ENCODE results near the gene OPN1MW2.
"Not testable (repeated sequence)": the region's sequence is repeated elsewhere in the genome, so short reads cannot be mapped to it uniquely, and the experiment has no call there.

OPN1MW2 gene

DNA sequence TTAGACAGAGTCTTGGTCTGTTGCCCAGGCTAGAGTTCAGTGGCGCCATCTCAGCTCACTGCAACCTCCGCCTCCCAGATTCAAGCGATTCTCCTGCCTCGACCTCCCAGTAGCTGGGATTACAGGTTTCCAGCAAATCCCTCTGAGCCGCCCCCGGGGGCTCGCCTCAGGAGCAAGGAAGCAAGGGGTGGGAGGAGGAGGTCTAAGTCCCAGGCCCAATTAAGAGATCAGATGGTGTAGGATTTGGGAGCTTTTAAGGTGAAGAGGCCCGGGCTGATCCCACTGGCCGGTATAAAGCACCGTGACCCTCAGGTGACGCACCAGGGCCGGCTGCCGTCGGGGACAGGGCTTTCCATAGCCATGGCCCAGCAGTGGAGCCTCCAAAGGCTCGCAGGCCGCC is at the start of gene OPN1MW2:
TSS of gene OPN1MW2 (plus strand) at position 301 of the 400 bp plus-strand sequence. CDS start at position 361, 60 bp downstream.
- DNase-seq: not testable (repeated sequence)

DNA sequence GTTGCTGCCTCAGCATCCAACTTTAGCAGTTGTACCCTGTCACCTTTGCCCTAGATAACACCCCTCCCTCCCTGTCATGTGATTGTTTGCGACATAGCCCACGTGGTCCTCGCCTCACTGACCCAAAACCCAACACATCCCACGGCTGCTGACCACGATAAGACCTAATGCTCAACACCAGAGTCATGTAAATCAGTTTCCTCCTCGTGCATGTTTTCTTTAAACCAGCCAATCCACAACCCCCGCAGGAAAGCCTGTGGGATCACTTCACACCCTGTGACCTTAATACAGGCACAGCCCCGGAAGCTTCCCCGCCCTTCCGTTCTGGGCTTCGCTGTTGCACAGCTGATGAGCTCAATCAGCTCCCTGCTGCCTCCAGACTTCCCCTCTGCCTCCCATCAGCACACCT is 47.0 kb upstream of the OPN1MW2 start:
- not testable (repeated sequence) for DNase-seq

DNA sequence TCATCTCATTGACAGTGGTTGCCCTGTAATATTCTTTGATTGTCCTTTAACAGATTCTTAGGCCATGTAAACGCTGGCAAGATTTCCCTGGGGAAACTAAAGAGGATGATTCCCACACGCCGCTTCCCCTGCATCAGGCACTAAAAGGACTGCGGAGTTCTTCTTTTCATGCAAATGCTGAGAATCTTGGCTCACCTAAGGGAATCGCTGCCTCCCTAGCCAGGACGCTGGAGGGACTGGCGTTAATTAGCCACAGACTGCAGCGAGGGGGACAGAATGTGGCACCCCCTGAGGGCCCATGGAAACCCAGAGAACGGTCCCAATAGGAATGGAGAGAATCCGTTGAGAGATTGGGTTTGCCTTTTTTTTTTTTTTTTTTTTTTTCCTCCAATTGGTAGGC is 45.2 kb upstream of the OPN1MW2 start:
- DNase-seq: not testable (repeated sequence)

DNA sequence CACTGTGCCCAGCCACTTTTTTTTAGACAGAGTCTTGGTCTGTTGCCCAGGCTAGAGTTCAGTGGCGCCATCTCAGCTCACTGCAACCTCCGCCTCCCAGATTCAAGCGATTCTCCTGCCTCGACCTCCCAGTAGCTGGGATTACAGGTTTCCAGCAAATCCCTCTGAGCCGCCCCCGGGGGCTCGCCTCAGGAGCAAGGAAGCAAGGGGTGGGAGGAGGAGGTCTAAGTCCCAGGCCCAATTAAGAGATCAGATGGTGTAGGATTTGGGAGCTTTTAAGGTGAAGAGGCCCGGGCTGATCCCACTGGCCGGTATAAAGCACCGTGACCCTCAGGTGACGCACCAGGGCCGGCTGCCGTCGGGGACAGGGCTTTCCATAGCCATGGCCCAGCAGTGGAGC is 37.3 kb upstream of the OPN1MW2 start, which contains the start of gene OPN1MW:
TSS of gene OPN1MW (plus strand) at position 301 of the 400 bp plus-strand sequence. CDS start at position 383, 82 bp downstream.
- not testable (repeated sequence) for DNase-seq

DNA sequence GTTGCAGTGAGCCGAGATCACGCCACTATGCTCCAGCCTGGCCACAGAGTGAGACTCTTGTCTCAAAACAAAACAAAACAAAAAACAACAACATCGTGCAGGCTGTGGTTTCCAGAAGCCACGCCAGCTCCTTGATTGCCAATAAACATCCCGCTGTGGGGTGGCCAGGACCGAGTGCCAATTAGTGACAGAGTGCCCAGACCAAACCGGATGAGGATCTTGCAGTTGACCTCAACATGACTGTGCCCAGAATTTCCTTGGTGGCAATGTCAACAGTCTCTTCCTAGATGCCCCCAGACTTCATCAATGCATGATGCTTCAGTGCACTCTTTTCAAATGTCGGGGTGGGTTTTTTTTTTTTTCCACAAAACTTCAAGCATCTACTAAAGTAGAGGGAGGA is 35.8 kb upstream of the OPN1MW2 start:
- DNase-seq: not testable (repeated sequence)

DNA sequence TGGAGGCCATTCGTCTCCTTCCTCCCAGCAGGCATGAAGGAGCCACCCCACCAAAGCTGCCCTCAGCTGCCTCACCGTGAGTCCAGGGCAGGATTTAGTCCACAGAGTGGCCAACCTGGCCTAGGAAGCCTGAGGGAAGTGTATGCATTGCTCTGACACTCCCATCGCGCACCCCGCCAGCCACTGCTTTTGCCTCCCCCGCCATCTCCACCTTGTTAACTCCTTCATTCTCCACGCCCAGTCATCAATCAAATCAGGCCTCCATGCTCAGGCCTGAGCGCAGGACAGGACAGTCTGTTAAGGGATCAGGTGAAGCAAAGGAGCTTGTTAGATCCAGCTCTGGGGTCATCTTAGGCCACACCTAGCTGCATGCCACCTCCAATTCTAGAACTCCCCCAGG is 26.7 kb upstream of the OPN1MW2 start:
- DNase-seq: not testable (repeated sequence)

DNA sequence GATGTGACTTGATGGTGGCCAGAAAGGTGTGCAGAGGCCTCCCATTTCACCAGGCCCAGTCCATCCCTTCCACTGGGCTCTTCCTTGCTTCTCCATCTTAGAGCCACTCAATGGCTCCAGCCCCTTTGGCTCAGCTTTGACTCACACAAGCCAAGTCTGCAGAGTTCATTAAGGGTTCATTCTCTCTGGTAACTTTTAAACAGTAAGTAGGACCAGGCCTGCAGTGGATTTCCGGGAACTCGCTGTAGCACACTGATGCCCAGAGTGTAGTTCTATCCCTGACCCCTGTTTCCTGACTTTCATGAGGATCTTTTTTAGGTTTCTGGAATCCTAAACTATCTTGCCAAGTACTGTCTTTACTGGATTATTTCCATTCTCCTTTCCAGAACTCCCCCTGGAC is 25.2 kb upstream of the OPN1MW2 start:
- not testable (repeated sequence) for DNase-seq

DNA sequence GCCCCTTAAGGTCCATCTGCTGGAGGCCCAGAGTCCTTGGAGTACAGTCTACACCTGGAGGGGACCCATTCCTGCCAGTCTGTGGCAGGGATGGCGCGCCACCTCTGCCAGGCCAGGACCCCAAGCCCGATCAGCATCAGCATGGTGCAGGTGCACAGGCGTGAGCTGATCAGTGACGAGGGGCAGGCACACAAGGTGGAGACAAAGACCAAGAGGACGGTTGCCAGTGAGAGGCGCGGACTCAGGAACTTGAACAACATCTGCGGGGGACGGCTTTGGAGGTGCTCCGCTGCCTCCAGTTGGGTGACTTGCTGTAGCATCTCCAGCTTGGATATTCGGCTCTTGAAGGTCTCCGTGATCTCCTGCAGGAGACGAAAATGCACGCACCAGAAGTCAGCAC is 23.1 kb upstream of the OPN1MW2 start:
- not testable (repeated sequence) for DNase-seq

DNA sequence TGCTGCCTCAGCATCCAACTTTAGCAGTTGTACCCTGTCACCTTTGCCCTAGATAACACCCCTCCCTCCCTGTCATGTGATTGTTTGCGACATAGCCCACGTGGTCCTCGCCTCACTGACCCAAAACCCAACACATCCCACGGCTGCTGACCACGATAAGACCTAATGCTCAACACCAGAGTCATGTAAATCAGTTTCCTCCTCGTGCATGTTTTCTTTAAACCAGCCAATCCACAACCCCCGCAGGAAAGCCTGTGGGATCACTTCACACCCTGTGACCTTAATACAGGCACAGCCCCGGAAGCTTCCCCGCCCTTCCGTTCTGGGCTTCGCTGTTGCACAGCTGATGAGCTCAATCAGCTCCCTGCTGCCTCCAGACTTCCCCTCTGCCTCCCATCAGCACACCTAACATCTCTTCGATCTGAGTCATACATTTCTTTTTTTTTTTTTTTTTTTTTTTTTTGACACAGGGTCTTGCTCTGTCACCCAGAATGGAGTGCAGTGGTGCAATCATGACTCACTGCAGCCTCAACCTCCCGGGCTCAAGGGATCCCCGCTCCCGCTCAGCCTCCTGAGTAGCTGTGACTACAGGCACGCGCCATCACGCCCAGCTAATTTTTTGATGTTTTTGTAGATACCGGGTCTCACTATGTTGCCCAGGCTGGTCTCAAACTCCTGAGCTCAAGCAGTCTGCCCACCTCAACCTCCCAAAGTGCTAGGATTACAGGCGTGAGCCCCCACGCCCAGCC is 9.7 kb upstream of the OPN1MW2 start:
- DNase-seq: not testable (repeated sequence)

DNA sequence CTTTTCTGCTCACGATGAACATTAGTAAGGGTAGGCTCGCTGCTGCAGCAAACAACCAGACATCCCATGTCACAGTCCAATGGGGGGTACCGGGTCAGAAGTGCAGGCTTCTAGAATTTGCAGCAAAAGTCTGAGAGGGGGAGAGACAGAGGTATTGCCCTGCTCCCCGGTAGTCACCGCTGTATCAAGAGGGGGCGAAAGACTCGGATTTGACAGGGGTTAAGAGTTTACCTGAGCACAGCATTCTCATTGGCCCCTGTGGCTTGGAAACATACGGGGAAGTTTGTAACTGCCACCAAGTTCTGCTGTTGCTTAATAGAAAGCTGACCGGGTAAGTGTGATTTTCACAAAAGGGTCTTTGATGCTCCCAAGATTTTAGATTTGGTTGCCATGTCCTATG is 8.5 kb upstream of the OPN1MW2 start:
- not testable (repeated sequence) for DNase-seq

DNA sequence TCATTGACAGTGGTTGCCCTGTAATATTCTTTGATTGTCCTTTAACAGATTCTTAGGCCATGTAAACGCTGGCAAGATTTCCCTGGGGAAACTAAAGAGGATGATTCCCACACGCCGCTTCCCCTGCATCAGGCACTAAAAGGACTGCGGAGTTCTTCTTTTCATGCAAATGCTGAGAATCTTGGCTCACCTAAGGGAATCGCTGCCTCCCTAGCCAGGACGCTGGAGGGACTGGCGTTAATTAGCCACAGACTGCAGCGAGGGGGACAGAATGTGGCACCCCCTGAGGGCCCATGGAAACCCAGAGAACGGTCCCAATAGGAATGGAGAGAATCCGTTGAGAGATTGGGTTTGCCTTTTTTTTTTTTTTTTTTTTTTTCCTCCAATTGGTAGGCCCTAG is 8.1 kb upstream of the OPN1MW2 start:
- not testable (repeated sequence) for DNase-seq

DNA sequence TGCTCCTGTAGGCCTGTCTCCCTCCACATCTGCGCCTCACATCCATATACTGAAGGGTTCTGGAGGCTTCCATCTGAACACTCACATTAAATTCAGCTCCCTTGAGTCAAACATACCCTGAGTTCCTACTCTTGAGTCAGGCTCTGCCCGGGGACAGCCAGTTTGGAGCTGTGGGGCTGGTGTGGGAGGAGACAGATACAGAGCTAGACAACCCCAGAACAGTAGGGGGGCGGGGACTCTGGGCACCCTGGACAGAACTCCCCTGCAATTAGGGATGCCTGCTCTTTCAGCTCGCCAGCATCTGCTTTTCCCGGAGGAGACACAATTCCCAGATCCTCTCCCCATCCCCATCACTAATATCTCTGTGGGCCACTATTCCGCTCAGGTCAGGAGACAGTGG is 5.7 kb downstream of the OPN1MW2 start:
- DNase-seq: not testable (repeated sequence)

DNA sequence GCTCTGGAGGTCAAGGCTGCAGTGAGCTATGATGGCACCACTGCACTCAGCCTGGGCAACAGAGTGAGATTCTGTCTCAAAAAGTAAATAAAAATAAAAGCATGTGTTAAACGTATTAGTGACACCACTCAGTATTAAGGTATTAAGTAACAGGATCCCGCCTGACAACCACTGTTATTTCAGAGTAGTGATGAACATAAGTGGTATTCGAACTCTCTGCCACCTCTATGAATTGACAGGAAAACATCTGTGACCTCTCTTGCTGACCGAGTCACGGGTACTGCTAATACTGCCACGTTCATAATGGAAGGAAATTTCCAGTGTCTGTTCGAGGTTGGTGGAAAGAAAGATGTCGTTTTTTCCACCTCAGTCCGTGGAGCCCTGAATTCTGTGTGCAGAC is 7.2 kb downstream of the OPN1MW2 start:
- not testable (repeated sequence) for DNase-seq

DNA sequence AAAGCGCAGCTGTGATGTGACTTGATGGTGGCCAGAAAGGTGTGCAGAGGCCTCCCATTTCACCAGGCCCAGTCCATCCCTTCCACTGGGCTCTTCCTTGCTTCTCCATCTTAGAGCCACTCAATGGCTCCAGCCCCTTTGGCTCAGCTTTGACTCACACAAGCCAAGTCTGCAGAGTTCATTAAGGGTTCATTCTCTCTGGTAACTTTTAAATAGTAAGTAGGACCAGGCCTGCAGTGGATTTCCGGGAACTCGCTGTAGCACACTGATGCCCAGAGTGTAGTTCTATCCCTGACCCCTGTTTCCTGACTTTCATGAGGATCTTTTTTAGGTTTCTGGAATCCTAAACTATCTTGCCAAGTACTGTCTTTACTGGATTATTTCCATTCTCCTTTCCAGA is 11.9 kb downstream of the OPN1MW2 start:
- DNase-seq: not testable (repeated sequence)

DNA sequence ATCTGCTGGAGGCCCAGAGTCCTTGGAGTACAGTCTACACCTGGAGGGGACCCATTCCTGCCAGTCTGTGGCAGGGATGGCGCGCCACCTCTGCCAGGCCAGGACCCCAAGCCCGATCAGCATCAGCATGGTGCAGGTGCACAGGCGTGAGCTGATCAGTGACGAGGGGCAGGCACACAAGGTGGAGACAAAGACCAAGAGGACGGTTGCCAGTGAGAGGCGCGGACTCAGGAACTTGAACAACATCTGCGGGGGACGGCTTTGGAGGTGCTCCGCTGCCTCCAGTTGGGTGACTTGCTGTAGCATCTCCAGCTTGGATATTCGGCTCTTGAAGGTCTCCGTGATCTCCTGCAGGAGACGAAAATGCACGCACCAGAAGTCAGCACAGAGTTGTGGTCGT is 14.1 kb downstream of the OPN1MW2 start:
- not testable (repeated sequence) for DNase-seq

DNA sequence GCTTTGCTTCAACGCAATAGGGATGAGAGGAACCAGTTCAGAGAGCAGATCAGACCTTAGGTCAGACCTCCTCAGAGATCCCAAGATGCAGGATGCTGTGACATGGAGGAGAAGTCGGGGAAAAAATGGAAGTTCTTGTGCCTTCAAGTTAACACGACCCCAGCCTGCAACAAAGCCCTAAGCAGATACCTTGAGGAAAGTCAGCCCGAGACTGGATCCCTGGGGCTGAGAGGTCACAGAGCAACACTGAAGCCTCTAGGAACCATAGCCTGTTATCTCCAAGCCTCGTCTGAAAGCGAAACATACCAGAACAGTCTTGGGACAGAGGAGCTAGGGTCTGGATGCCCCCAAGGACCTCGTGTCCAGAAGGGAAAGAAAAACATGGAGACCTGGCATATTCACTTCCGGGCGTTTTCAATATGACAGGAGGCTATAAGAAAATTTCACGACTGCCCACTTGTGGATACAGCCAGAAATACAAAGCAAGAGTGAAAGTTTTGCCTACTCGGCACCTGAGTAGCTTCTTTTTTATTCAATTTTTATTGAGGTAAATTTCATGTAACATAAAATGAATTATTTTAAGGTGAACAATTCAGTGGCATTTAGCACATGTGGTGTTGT is 19.5 kb downstream of the OPN1MW2 start:
- not testable (repeated sequence) for DNase-seq

DNA sequence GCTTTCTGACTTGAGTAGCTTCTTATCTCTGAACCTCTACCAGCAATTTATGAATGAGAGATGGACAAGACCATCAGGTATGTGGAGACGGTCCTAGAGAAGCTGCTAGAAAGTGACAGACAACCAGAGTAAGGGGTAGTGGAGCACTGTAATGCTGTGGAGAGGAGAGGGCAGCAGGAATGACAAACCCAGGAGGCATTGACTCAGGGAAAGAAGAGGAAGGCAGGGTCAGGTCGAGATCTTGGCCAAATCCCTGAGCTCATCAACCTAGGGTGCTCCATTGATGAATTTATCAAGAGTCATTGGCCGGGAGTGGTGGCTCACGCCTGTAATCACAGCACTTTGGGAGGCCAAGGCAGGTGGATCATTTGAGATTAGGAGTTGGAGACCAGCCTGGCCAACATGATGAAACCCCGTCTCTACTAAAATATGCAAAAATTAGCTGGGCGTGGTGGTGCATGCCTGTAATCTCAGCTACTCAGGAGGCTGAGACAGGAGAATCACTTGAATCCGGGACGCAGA is 20.5 kb downstream of the OPN1MW2 start:
- not testable (repeated sequence) for DNase-seq

DNA sequence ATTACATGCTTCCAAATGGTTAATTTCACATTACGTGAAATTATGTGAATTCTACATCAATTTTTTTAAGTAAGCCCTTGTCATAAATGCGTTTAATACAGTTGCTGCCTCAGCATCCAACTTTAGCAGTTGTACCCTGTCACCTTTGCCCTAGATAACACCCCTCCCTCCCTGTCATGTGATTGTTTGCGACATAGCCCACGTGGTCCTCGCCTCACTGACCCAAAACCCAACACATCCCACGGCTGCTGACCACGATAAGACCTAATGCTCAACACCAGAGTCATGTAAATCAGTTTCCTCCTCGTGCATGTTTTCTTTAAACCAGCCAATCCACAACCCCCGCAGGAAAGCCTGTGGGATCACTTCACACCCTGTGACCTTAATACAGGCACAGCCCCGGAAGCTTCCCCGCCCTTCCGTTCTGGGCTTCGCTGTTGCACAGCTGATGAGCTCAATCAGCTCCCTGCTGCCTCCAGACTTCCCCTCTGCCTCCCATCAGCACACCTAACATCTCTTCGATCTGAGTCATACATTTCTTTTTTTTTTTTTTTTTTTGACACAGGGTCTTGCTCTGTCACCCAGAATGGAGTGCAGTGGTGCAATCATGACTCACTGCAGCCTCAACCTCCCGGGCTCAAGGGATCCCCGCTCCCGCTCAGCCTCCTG is 28.0 kb downstream of the OPN1MW2 start:
- not testable (repeated sequence) for DNase-seq

DNA sequence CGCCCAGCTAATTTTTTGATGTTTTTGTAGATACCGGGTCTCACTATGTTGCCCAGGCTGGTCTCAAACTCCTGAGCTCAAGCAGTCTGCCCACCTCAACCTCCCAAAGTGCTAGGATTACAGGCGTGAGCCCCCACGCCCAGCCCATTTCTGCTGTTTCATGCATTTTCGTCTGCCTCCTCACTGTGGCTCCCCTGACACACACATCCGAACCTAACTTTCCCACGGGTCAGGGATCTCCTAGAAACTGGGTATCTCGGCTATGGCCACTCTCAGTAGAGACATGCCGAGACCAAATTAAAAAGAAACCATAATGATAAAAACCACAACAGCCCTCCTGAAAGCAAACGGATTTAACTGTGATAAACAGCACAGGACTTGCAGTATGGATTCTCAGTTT is 28.5 kb downstream of the OPN1MW2 start:
- not testable (repeated sequence) for DNase-seq

DNA sequence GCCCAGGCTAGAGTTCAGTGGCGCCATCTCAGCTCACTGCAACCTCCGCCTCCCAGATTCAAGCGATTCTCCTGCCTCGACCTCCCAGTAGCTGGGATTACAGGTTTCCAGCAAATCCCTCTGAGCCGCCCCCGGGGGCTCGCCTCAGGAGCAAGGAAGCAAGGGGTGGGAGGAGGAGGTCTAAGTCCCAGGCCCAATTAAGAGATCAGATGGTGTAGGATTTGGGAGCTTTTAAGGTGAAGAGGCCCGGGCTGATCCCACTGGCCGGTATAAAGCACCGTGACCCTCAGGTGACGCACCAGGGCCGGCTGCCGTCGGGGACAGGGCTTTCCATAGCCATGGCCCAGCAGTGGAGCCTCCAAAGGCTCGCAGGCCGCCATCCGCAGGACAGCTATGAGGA is 37.7 kb downstream of the OPN1MW2 start, which contains the start of gene OPN1MW3:
TSS of gene OPN1MW3 (plus strand) at position 301 of the 400 bp plus-strand sequence. CDS start at position 339, 38 bp downstream.
- not testable (repeated sequence) for DNase-seq

DNA sequence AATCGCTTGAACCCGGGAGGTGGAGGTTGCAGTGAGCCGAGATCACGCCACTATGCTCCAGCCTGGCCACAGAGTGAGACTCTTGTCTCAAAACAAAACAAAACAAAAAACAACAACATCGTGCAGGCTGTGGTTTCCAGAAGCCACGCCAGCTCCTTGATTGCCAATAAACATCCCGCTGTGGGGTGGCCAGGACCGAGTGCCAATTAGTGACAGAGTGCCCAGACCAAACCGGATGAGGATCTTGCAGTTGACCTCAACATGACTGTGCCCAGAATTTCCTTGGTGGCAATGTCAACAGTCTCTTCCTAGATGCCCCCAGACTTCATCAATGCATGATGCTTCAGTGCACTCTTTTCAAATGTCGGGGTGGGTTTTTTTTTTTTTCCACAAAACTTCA is 39.2 kb downstream of the OPN1MW2 start:
- not testable (repeated sequence) for DNase-seq

DNA sequence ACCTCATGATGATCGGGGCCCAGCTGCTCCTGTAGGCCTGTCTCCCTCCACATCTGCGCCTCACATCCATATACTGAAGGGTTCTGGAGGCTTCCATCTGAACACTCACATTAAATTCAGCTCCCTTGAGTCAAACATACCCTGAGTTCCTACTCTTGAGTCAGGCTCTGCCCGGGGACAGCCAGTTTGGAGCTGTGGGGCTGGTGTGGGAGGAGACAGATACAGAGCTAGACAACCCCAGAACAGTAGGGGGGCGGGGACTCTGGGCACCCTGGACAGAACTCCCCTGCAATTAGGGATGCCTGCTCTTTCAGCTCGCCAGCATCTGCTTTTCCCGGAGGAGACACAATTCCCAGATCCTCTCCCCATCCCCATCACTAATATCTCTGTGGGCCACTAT is 43.5 kb downstream of the OPN1MW2 start:
- not testable (repeated sequence) for DNase-seq

DNA sequence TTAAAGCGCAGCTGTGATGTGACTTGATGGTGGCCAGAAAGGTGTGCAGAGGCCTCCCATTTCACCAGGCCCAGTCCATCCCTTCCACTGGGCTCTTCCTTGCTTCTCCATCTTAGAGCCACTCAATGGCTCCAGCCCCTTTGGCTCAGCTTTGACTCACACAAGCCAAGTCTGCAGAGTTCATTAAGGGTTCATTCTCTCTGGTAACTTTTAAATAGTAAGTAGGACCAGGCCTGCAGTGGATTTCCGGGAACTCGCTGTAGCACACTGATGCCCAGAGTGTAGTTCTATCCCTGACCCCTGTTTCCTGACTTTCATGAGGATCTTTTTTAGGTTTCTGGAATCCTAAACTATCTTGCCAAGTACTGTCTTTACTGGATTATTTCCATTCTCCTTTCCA is 49.7 kb downstream of the OPN1MW2 start:
- DNase-seq: not testable (repeated sequence)
